NCI-H2107 treated with DMSO at 0.1 percent for 48 hours (cell line): ENCODE data around the gene SMIM21.

ENCODE experiments used
- DNase-seq: peaks from one replicate; lab custom pipeline; 2025; ENCODE audit not compliant: unreplicated experiment; lab: John Stamatoyannopoulos, UW

SMIM21 gene

DNA sequence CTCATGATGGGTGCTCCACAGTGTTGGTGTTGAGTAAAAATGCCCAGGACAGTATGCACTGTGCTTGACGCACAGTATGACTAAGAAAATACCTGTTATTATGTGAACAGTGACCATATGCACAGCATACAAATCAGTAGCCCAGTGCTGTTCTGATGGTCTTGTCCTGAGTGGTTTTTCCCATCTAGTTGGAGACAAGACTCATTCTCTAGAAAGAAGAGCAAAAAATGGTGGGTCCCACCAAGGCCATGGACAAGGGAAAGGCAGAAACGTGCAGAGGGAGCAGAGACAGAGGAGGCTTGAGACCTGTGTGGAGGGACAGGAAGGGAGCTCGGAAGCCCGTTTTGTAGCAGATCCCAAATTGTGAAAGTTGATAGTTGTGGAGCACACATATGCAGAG lies 987 bp upstream of the SMIM21 start:
- DNase-seq = no peak

DNA sequence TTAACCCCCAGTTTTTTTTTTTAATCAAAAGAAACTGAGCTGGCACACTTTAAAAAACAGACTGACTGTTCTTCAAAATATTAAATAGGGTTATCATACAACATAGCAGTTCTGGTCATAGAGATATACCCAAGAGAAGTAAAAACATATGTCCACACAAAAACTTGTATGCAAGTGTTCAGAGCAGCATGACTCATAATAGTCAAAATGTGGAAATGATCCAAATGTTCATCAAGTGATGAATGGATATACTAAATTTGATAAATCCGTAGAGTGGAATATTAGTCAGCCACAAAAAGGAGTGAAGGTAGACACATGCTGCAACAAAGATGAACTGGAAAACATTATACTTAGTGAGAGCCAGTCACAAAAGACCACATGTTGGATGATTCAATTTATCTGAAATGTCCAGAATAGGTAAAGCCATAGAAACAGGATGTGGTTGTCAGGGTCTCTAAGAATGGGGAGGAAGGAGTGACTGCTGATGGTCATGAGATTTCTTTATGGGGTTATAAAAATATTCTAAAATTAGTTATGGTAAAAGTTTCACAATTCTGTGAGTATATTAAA lies 5.1 kb downstream of the SMIM21 start:
- no peak for DNase-seq

DNA sequence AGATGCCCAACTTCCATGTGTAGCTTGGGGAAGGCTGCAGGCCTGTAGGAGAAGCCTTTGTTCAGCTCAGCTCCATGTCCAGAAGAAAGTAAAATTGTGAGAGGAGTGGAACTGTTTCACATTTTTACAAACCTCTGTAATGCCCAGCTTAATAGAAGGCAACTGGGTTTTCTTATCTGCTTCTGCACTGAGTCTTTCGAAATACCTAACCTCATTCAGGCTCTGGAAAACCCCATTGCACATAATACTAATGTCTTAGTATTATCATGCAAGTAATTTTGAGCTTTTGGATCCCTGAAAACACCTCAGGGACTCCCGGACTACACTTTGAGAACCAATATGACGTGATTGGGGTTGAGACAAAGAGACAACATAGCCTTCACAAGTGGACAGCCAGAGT lies 5.8 kb downstream of the SMIM21 start:
- no peak for DNase-seq

DNA sequence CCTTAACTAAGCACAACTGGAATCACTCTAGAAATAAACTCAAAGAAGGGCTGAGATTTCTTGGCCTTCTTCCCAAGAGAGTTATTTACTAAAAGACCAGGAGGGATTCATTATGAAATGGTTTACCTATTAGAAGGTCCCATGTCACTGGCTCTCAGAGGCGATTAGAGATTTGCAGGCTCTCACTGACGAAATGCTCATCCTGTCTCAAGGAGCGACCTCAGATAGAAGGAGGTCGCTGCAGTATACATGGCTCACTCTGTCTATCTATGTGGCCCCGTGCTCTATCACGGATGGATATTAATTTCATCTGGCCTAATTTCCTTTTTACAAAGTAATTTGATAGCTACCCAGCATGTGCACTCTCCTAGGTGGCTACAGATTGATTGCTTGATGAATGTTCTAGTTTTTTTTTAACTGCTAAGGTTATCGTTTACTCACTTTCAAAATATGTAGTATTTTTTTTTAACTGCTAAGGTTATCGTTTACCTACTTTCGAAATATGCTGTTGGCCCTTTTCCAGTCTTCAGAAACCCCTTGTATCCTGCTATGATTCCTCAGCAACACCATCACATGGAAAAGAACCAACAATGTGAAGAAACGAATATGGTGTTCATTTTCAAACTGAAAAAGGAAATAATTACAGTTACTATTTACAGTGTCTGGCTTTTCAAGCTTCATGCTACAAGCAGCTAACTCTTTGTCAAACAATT lies 9.1 kb downstream of the SMIM21 start:
- DNase-seq = no peak

DNA sequence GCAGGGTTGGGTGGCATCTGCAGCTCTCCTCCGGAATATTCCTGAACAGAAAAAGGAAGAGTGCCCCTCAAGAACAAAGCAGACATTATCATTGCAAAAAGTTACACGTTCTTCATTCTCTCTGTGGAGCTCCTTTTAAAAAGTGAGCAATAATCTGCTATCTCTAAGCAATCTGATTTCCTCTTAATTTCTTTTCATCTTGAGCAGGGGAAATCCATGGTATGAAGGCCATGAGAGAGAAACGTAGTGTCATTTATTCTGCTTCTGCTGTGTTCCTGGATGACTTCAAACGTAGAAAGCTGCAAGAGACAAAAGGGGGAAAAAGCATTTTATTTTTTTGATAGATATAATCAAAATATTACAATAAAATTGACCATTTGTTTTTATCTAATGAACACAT lies 16.9 kb downstream of the SMIM21 start:
- no peak for DNase-seq

DNA sequence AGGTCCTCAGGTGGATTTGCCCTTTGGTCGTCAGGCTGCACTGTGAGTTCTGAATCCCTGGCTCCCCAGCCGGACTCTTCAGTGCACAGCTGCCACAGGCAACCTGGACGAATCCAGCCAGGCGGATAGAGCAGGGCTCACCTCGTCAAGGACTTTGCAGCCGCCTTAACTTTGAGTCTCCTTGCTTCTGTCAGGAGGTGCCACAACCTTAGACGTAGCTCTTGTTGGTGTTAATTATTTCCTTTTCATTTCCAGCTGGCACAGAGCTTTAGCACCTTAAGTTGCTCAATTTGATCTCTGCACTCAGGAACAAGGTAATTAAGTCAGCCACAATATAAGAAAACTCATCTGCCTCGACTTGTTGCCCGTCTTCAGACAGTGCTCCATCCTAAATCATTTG lies 17.7 kb downstream of the SMIM21 start:
- no peak for DNase-seq

DNA sequence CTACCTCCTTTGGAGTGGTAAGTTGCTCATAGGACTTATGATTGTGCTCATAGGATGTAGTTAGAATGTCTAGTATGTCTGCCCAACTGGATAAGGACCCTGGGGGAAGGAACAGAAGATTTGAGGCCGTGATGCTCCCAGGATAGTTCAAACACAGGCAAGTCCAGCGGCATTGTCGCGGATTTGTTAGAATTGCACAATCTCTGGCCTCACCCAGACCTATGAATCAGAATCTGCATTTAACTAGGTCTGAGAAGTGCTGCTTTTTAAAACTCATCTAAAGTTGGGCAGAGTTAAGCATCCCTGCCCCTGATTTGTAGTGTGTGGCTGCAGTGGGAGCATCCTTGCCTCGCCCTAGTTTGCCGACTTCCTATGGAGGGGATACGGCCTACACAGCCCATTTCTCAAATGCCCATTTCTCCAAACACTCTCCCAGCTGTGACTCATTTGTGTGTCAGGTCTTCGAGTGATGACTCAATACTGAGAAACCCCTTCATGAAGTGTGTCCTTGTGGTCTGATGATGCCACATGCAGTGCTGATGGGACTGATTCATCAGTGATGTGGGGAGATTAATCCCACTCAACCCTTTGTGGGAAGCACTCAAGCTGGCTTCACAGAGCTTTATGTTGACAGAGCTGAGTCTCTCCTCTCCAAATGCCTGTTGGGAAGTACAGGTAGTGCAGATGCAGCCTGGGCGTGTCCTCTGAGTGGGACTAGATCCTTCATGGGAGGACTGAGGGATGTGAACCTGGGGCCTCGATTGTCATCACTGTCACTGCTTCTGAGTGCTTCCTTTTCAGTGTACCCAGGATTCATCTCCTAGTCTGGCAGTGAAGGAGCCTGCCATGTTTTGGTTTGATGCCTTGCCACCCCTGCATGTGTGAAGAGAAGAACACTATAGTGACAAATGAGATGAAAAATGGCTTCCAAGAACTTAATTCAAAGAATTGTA lies 18.7 kb downstream of the SMIM21 start:
- peak; percentile 13 for DNase-seq

DNA sequence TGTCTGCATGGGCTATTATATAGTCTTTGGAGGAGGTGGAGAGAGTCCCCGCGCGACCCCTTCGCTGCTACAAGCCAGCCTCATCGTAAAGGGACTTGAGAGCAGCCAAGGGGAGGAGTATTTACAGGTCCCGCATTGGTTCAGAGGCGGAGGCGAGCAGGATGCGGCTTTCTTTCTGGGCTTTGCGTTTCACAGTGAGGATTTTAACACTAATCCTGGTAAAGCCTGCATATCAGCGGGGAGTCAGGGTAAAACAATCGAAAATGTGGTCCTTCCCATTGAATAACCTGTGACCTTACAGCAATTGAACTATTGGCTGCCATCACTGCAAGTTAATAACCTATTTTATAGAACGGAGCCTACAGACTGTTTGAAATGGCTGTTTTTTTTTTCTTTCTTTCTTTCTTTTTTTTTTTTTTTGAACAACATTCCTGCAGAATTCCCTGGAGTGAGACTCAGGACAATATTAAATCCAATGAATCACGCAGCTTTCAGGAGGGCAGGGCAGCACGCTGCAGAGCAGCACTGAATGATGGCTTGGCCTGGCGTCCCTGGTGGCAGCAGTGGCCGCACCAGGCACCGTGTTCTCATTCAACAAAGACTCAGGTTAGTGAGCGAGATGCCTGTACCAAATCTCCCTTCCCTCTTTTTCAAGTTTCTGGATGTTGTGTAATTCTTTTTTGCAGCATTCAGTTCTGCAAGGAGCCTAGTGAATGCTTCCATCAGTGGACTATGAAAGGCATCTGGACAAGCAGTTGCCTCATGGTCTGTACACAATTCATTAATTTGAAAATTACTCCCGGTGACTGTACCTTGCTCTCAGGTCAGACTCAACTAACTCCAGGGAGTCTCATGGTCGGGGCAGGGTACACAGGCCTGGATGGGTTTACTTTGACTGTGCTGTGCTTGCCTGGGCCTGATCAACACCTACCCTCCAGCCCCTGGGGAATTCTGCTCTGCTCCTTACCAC lies 19.8 kb downstream of the SMIM21 start:
- no peak for DNase-seq

DNA sequence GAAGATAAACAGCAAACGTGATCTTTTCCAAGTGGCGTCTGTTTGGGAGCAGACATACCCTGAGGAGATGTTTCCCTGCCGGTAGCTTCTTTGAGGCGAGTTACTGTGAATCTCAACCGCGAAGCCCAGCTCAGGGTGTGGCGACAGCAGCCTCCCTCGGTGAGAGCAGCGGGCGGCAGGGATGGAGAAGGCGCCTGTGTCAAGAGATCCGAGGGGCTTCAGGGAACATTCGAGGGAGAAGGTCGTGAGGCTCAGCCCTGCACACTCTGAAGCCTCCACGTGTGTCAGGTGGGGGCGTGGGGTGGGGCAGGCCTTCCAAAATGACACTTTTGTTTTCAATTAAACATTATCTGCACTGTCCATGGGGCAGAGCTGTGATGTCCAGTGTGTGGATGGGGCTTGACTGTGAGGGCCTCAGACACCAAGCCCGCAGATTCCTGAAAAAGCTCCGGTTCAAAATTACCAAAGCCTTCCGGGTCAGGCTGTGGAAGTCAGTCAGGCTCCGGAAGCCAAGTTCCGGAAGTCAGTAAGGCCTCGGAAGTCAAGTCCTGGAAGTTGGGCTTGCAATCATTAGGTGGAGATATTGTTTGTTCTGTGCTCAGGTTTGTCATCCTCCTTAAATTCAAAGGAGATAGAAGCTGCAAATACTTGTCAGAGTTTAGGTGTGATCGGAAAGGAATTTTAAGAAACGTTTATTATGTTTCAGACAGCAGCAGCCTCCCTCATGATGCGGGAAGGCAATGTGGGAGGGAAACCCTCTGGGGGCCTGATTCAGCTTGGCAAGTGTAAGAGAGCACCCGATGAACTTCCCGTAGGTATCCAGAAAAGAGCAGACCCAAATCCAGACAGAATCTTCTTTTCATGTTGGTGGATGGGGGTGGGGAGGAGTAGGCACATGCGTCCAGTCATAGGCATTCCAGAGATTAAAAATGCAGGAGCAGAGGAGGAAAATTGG lies 20.7 kb downstream of the SMIM21 start:
- DNase-seq = no peak

DNA sequence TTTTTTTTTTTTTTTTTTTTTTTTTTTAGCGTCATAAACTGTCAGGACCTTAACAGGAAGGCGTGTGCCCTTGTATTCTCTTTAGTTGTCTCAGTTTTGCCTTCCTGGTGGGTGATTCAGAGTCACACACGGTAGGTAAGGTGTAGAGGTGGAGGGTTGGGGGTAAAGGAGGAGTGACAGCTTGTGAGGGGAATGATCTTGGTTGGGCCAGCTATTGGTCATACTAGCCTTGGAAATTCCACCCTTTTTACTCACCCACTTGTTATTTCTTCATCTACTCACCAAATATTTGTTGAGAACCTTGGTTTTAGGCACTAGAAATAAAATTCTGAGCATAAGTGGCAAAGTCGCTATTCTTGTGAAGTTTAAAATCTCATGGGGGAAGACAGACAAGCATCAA lies 22.2 kb downstream of the SMIM21 start:
- no peak for DNase-seq

DNA sequence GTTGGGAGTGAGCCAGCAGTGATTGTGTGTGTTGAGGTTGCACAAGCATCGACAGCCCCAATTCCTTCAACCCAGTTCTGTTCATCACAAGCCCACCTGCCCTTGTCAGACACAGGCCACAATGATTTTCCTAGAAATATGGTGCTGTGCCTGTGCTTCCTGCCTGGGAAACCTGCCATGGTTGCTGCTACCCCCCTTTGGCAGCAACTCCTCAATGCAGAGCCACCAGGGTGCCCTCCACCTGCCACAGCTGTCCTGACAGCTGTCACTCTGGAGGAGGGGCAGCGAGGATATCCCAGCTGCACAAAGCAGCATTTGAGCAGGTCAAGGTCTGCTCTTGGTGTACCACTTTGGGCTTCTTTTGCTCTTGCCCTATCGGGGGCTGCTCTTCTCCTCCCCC lies 27.1 kb downstream of the SMIM21 start:
- DNase-seq = no peak

DNA sequence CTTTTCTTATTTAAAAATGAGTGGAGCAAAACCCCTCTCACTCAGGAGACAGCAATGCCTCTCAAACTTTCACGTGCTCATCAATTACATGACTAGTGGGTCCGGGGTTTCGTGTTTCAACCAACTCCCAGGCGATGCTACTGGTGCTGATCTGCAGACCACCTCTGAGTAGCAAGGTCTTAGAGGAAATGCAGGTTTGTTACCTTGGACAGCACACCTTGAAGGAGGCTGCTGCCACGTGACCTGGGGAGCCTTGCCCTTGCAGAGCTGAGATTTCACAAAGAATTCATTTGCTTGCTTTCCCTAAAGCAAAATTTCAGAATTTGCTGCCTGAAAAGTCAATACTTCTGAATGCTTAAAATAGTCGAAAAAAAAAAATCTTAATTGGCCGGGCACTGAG lies 32.4 kb downstream of the SMIM21 start:
- DNase-seq = no peak

DNA sequence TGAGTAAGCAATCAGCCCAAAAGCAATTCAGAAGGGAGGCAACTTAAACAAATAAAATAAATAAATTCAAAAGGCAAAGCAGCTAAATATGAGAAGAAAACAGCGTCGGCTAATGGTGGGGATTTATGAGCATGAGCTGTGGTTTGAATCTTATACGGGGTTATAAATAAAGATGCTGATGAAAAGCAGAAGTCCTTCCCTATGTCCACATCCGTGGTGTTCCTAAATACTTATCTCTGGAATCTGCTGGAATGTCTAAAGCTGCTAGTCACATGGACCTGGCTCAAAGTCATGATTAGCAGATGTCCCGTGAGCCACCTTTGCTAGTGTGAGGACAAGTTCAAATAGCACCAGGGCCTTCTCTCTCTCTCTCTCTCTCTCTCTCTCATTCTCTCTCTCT lies 33.8 kb downstream of the SMIM21 start:
- no peak for DNase-seq

DNA sequence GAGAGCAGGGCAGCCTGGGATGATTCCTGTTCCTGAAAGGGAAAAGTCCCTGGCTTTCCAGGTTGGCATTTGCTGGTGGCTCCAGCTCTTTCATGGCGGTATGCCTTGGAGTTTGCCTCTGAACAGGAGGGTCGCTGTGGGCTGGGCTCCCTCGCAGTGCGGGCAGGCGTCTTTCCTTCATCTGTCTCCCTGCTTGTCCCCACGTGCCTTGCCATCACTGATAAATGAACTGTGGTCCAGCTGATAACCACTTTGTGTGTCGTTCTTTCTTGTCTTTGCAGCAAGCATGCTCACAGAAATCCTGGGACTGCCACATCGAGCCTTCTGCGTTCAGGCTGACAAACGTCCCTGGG lies 35.3 kb downstream of the SMIM21 start:
- no peak for DNase-seq

DNA sequence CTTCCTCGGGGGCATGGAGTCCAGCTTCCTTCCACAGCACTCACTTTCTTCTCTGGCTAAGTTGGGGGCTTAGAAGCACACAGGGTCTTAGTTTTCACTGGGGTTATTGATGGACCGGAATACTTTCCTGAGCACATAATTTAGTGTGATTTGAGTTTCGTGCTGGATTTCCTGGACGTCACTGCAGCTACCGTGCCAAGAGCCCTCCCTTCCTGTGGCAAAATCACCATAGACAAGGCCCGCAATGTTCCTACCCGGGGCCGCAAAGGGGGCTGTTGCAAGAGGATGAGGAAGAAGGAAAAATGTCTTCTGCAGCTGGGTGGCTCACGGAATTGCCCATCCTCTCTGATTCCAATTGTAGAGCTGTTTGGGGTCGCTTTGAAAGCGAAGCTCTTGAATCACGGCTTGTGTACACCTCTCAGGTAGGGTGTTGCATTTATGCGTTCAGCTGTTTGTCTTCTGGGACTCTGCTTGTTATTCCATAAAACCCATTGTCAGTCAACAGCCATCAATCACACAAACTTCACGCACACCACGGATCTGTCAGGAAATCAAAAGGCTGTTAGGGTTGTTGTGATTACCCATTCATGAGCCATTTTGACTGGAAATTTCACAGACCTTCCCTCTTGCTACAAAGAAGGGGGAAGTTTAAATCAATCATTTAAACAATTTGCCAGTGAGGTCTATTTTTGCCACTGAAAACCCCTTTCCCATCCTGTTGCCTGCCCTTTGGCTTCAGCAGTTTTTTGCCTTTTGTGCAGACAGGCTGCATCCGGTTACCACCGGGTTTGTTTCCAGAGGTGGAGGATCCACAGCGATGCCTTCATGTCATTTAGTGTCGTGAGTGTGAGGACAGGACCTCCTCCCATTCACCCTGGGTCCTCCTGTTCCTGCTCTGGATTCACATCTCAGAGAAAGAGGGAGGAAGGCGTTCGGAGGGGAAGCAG lies 36.0 kb downstream of the SMIM21 start:
- no peak for DNase-seq

DNA sequence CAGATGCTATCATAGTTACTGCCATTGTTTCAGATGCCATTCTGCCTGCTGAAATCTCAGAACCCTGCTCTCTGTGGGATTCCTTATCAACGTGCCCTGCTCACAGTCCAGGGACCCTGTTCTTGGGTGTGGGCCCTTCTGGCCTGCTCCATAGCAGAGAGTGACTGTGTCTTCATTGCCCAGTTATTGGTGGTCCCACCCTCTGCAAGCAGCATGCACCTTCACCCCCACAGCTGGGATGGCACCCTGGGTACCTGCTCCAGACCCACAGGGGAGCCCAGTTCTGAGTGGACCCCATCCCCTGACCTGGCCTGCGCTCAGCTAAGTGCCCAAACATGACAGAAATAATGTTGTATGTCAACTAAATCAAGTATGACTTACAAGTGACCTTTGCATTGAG lies 36.6 kb downstream of the SMIM21 start:
- DNase-seq = no peak

DNA sequence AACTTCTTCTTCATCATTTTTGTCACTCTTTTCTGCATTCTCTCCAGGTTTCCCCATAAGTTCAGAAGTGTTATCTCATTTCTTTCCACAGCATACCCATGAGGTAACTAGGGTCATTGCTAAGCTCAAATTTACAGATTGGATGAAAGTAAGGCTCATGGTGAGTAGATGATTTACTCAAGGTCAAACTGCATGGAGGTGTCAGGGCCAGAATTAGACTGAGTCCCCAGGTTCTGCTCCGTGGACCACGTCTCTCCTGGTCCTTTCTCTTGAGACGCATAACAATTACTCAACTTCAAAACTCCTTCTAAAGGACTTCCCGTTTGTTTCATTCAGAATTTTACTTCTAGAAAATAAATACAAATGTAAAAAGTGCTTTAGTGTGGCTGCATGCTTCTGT lies 43.4 kb downstream of the SMIM21 start:
- DNase-seq = no peak

DNA sequence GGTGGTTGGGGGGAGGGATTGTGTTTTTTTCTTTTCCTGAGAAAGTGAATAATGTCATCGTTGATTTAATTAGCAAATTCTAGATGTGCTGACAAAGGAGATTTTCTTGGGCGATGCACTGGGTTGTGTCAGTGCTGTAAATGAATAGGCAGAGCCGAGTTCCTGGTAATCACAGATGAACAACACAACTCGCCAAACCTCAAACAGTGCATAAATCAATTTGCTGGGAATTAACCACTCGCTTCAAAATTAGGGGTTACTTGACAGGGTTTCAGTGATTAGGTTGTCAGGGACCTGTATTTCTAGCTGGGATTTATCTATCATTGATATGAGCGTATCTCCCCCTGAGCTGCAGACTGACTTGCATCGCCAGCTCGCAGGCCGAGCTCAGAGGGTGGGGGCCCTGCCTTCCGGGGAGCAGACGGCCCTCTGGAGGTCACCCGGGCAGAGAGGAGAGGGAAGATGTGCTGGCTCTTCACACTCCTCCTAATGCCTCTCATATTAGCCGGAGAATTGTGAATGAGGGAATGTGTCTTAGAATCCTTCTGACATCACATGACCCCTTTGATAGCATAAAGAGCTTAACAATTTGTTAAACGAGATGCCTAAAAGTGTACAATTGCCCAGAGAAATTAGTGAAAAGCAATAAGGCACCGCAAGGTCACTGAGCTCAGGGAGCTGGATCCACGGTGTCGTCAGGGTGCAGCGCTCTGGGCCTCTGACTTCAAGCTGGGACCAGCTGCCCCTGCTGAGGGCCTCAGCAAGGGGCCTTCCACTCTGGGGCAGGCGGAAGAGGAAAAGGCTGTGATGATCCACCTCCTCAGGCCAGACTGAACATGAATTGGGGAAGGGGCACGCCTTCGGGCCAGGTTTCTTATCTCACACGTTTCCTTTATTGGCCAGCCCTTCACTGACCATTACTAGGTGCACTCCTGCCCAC lies 48.9 kb downstream of the SMIM21 start:
- no peak for DNase-seq
